Hepatocyte (in vitro differentiated cells): ENCODE results near the gene SLC30A4. TPM values are rescaled to one million over a fixed set of nuclear protein-coding genes. Genes with fewer than 3 reads are reported as not detected.
"Not testable (repeated sequence)": the region's sequence is repeated elsewhere in the genome, so short reads cannot be mapped to it uniquely, and the experiment has no call there.

Experiments
- DNase-seq: peaks from one replicate; pipeline ENCODE4 v3.0.0-alpha.2; 2016; ENCODE audit warnings: low spot score
- H2AFZ ChIP-seq: fragments of 200-600 bp; sonication (generic); 2 replicates; pipeline ENCODE4 v1.6.0; 2016; ENCODE audit warnings: antibody characterized with exemption, mild to moderate bottlenecking
- H3K27ac ChIP-seq: fragments of 200-600 bp; sonication (generic); 2 replicates; pipeline ENCODE4 v1.5.1; 2016; ENCODE audit warnings: mild to moderate bottlenecking
- H3K27me3 ChIP-seq: fragments of 200-600 bp; sonication (generic); 2 replicates; pipeline ENCODE4 v1.6.1; 2016
- H3K36me3 ChIP-seq: fragments of 200-600 bp; sonication (generic); replicated peaks from 2 replicates; pipeline ENCODE4 v1.5.1; 2016; ENCODE audit warnings: low read depth; ENCODE audit not compliant: insufficient read depth
- H3K4me1 ChIP-seq: fragments of 200-600 bp; sonication (generic); 2 replicates; pipeline ENCODE4 v1.5.1; 2016; ENCODE audit warnings: mild to moderate bottlenecking, moderate library complexity; ENCODE audit not compliant: insufficient read depth
- H3K4me2 ChIP-seq: fragments of 200-600 bp; sonication (generic); 2 replicates; pipeline ENCODE4 v1.6.0; 2016
- H3K4me3 ChIP-seq: fragments of 200-600 bp; sonication (generic); 2 replicates; pipeline ENCODE4 v1.5.1; 2016; ENCODE audit warnings: mild to moderate bottlenecking
- H3K79me2 ChIP-seq: fragments of 200-600 bp; sonication (generic); 2 replicates; pipeline ENCODE4 v1.6.0; 2017; ENCODE audit warnings: mild to moderate bottlenecking
- H3K9me2 ChIP-seq: fragments of 200-600 bp; sonication (generic); replicated peaks from 2 replicates; pipeline ENCODE4 v1.6.0; 2017; ENCODE audit warnings: mild to moderate bottlenecking; ENCODE audit not compliant: insufficient read depth
- H3K9me3 ChIP-seq: fragments of 200-600 bp; sonication (generic); 2 replicates; pipeline ENCODE4 v1.5.1; 2016; ENCODE audit warnings: low read depth, mild to moderate bottlenecking
- H4K20me1 ChIP-seq: fragments of 200-600 bp; sonication (generic); 2 replicates; pipeline ENCODE4 v1.6.0; 2016; ENCODE audit warnings: mild to moderate bottlenecking; ENCODE audit not compliant: insufficient read depth, poor library complexity, severe bottlenecking
- EZH2 ChIP-seq: fragments of 200-600 bp; sonication (generic); IDR thresholded peaks from 2 replicates; pipeline ENCODE4 v1.6.1; 2016; ENCODE audit warnings: antibody characterized with exemption, mild to moderate bottlenecking, borderline replicate concordance
- EZH2phosphoT487 ChIP-seq: fragments of 200-600 bp; sonication (generic); IDR thresholded peaks from one replicate; pipeline ENCODE4 v1.6.1; 2018; ENCODE audit warnings: antibody characterized with exemption, mild to moderate bottlenecking, low read depth, moderate library complexity; ENCODE audit not compliant: unreplicated experiment, severe bottlenecking
- WGBS: methylation state at CpG from one replicate; pipeline ENCODE4 v1.1.6; 2016; ENCODE audit warnings: low lambda C conversion rate; ENCODE audit errors: missing lambda C conversion rate; 5-methylcytosine and 5-hydroxymethylcytosine counted together
- polyA plus RNA-seq: library from polyadenylated mRNA; unstranded; fragments of >200 nt; fragmentation: Nextera tagmentation; extraction: Ambion mirVana; gene quantifications from 2 replicates; pipeline ENCODE4 v1.2.1, GENCODE V29; 2016
- total RNA-seq: library from RNA; depleted of rRNA; stranded (reverse); fragments of >200 nt; gene quantifications from 2 replicates; pipeline ENCODE4 v1.2.3, GENCODE V29; 2014
- TF ChIP-seq, protein P1 (sequence below): fragments of 200-600 bp; sonication (generic); IDR thresholded peaks from 2 replicates; pipeline ENCODE4 v1.5.1; 2016; ENCODE audit warnings: antibody characterized with exemption, mild to moderate bottlenecking; ENCODE audit not compliant: poor library complexity

The SLC30A4 gene
- total and polyA plus RNA-seq, 2 experiments from 2014 or later, result 2.9 to 4.1 TPM

GRCh38 chr15:45523166-45523460 lies 558 bp upstream of the SLC30A4 start:
- H4K20me1 ChIP-seq, result no peaks in the 10 kb centered on the region
- peak overlapping the region; percentile 75 for H3K27ac ChIP-seq
- WGBS, result 34% methylated on average over 7 of the region's 7 CpGs
- peak overlapping the region; percentile 91 for H3K4me2 ChIP-seq
- peaks cover 13% of the 10 kb centered on the region for H3K4me1 ChIP-seq
- H3K9me3 ChIP-seq, result no peaks in the 10 kb centered on the region
- peak overlapping the region; percentile 62 for H3K4me3 ChIP-seq
- no peaks in the 10 kb centered on the region for H3K9me2 ChIP-seq
- TF ChIP-seq EZH2phosphoT487 (no peak), EZH2 (no peak)
- TF ChIP-seq, protein P1, sequence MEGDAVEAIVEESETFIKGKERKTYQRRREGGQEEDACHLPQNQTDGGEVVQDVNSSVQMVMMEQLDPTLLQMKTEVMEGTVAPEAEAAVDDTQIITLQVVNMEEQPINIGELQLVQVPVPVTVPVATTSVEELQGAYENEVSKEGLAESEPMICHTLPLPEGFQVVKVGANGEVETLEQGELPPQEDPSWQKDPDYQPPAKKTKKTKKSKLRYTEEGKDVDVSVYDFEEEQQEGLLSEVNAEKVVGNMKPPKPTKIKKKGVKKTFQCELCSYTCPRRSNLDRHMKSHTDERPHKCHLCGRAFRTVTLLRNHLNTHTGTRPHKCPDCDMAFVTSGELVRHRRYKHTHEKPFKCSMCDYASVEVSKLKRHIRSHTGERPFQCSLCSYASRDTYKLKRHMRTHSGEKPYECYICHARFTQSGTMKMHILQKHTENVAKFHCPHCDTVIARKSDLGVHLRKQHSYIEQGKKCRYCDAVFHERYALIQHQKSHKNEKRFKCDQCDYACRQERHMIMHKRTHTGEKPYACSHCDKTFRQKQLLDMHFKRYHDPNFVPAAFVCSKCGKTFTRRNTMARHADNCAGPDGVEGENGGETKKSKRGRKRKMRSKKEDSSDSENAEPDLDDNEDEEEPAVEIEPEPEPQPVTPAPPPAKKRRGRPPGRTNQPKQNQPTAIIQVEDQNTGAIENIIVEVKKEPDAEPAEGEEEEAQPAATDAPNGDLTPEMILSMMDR, result no peak
- H3K36me3 ChIP-seq, result no peaks in the 10 kb centered on the region
- H2AFZ ChIP-seq, result peak overlapping the region; percentile 37
- peaks cover 14% of the 10 kb centered on the region for H3K27me3 ChIP-seq
- no peak for DNase-seq
- H3K79me2 ChIP-seq, result peaks cover 6% of the 10 kb centered on the region

DNA sequence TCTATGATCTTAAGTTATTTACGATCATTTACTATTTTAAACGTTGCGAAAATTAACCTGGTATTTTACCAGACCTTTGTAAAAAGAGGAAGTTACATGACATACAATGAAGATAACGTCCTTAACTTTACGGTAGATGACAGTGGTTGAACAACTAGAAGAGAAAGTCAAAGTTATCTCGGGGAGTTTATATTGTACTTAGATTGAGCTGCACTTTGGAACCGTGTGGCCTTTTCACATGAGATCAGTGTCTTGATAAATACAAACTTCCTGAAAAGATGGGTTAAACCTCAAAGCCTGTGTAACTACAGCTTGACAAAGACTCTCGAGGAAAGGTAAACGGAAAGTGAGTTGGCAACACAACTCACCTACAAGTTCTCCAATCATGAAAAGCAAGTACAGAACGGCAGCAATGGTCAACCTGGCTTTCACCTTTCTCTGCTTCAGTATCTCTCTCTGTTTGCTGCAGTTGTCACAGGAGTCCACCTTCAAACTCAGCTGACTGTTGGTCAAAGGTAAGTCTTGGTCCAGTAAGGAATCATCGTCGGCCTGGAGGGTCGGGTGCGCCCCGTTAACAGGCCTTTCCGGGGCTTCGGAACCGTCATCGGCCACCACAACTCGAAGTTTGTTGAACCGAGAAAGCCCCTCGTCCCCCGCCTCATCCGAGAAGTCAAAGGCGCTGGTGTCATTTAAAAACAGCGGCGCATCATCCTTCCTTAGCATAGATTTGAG lies 793 bp downstream of the SLC30A4 start:
- peak overlapping the region; percentile 37 for H2AFZ ChIP-seq
- H3K9me2 ChIP-seq, result no peaks in the 10 kb centered on the region

GRCh38 chr15:45510758-45511280 lies 11.7 kb downstream of the SLC30A4 start:
- Histone ChIP-seq H3K4me3 (no peak overlapping the region), H3K36me3 (no peaks in the 10 kb centered on the region), H3K4me1 (no peaks in the 10 kb centered on the region), H3K4me2 (no peak overlapping the region), H3K9me3 (no peaks in the 10 kb centered on the region), H3K27me3 (no peaks in the 10 kb centered on the region), H3K79me2 (no peaks in the 10 kb centered on the region), H4K20me1 (no peaks in the 10 kb centered on the region), H3K27ac (no peak overlapping the region), H3K9me2 (no peaks in the 10 kb centered on the region), H2AFZ (no peak overlapping the region)
- TF ChIP-seq EZH2phosphoT487 (no peak), EZH2 (no peak)
- TF ChIP-seq, protein P1, result no peak
- WGBS, result 64% methylated on average over 4 of the region's 4 CpGs
- DNase-seq, result no peak

More for the DNA sequence above, 793 bp downstream of the SLC30A4 start:
- Histone ChIP-seq H3K27ac (peak overlapping the region; percentile 70), H3K79me2 (peaks cover 6% of the 10 kb centered on the region), H3K4me3 (peak overlapping the region; percentile 91), H3K27me3 (peaks cover 14% of the 10 kb centered on the region), H3K36me3 (no peaks in the 10 kb centered on the region), H3K4me1 (peaks cover 13% of the 10 kb centered on the region), H3K4me2 (peak overlapping the region; percentile 91), H3K9me3 (no peaks in the 10 kb centered on the region), H4K20me1 (no peaks in the 10 kb centered on the region)
- peak; percentile 65 for DNase-seq
- 12% methylated on average over 27 of the region's 27 CpGs for WGBS
- TF ChIP-seq EZH2phosphoT487, result peak; percentile 99
- TF ChIP-seq, protein P1, result no peak

- H3K79me2 ChIP-seq, H3K9me3 ChIP-seq, H4K20me1 ChIP-seq, H3K27me3 ChIP-seq, H3K4me3 ChIP-seq, DNase-seq, H3K4me1 ChIP-seq, H2AFZ ChIP-seq, H3K9me2 ChIP-seq, H3K27ac ChIP-seq, H3K4me2 ChIP-seq, H3K36me3 ChIP-seq: not testable (repeated sequence)
- 98% methylated on average over 6 of the region's 6 CpGs for WGBS
These were observed 15.4 kb downstream of the SLC30A4 start for GRCh38 chr15:45507143-45507542.
